Aorta (tissue), 5 donors: Measurements from ENCODE around the gene MAGEB2. TPM values are rescaled to one million over a fixed set of nuclear protein-coding genes. Genes with fewer than 3 reads are reported as not detected.

Experiments
- ATAC-seq: fragments of 200-7000 bp; cut with Tn5 transposase; one replicate; pipeline ENCODE4 v1.9.1; 2022; ENCODE audit warnings: moderate library complexity; ENCODE audit not compliant: low FRiP score
- DNase-seq, 2 donors: peaks; one replicate each; pipeline ENCODE4 v3.0.0-alpha.2; 2020
- H3K27ac ChIP-seq, 2 donors: one replicate each; pipeline ENCODE4 v1.5.1; 2013; ENCODE audit warnings: low read length in 2 of 2, mild to moderate bottlenecking in 2 of 2, moderate library complexity in 2 of 2, control low read depth in 1 of 2, inconsistent platforms in 1 of 2, low read depth in 1 of 2
- H3K27me3 ChIP-seq, 2 donors: one replicate each; pipeline ENCODE4 v1.6.1; 2013; ENCODE audit warnings: control low read depth in 1 of 2, low read length in 1 of 2, mild to moderate bottlenecking in 1 of 2, moderate library complexity in 1 of 2; ENCODE audit not compliant: insufficient read depth in 2 of 2, control insufficient read depth in 1 of 2
- H3K36me3 ChIP-seq, 2 donors: one replicate each; pipeline ENCODE4 v1.6.1; 2013; ENCODE audit warnings: control low read depth in 1 of 2, low read length in 1 of 2, mild to moderate bottlenecking in 1 of 2; ENCODE audit not compliant: insufficient read depth in 2 of 2, control insufficient read depth in 1 of 2
- H3K4me1 ChIP-seq, 2 donors: one replicate each; pipeline ENCODE4 v1.6.1; 2013; ENCODE audit warnings: low read length in 2 of 2, control low read depth in 1 of 2, mild to moderate bottlenecking in 1 of 2, moderate library complexity in 1 of 2; ENCODE audit not compliant: insufficient read depth in 2 of 2, control insufficient read depth in 1 of 2
- H3K4me3 ChIP-seq, 2 donors: one replicate each; pipeline ENCODE4 v1.5.1; 2013; ENCODE audit warnings: low read length in 2 of 2, control low read depth in 1 of 2, mild to moderate bottlenecking in 1 of 2
- H3K9me3 ChIP-seq: one replicate; pipeline ENCODE4 v1.6.1; 2013; ENCODE audit warnings: mild to moderate bottlenecking, low read length; ENCODE audit not compliant: control insufficient read depth
- WGBS, 2 donors: extraction: QIAGEN DNeasy Blood & Tissue Kit; methylation state at CpG; one replicate each; pipeline ENCODE4 v1.1.7; 2013; 5-methylcytosine and 5-hydroxymethylcytosine counted together
- intact Hi-C, 2 donors: fragments of 100-400 bp; cut with DNase I; formaldehyde crosslinking; loops; one replicate each; pipeline versions ENCODE4 v1.14.2 to v1.15.0; 2022
- polyA plus RNA-seq, 2 donors: library from polyadenylated mRNA; stranded (reverse); fragments of 200-250 nt; gene quantifications; one replicate each; pipeline ENCODE4 v1.2.3, GENCODE V29; 2013
- total RNA-seq, 2 donors: library from RNA; stranded (reverse); fragmentation: NEBNext Ultra II Directional; extraction: Animal tissue kit (Norgen Biotek cat#: 25700); gene quantifications; one replicate each; pipeline ENCODE4 v1.2.1, GENCODE V29; 2021
- donor health status: healthy with polysubstance abuse.
- donor health status: Bipolar disorder and iron deficiency.
- donor health status: DM: no; HTN: no; CAD: no.
- donor health status: DM: no; HTN: no; CAD: no.
- donor health status: DM: yes; HTN: yes; CAD: no.

Gene MAGEB2
- total and polyA plus RNA-seq, 4 donors: not detected

- intact Hi-C loops: no loop called here
- no peaks in the 10 kb centered on the region for H3K27me3 ChIP-seq
- whole genome bisulfite sequencing, 2 donors: 86 to 97% methylated on average over 1 of the region's 1 CpG
These were observed 37.9 kb downstream of the MAGEB2 start for GRCh38 chrX:30253257-30253656.

GRCh38 chrX:30259927-30260326, 44.6 kb downstream of the MAGEB2 start:
- Histone ChIP-seq H3K27ac (no peak overlapping the region), H3K27me3 (no peaks in the 10 kb centered on the region), H3K4me3 (no peak overlapping the region), H3K4me1 (no peaks in the 10 kb centered on the region), H3K9me3 (no peaks in the 10 kb centered on the region), H3K36me3 (no peaks in the 10 kb centered on the region)
- ATAC-seq (no peak), DNase-seq (no peak)
- 41 to 79% methylated on average over 2 of the region's 2 CpGs for WGBS, 2 donors
- intact Hi-C loops: no loop called here

More at GRCh38 chrX:30253257-30253656, 37.9 kb downstream of the MAGEB2 start:
- DNase-seq (no peak), ATAC-seq (no peak)
- no peak overlapping the region for H3K4me3 ChIP-seq
- H3K36me3 ChIP-seq: no peaks in the 10 kb centered on the region
- no peaks in the 10 kb centered on the region for H3K4me1 ChIP-seq
- H3K27ac ChIP-seq: no peak overlapping the region
- H3K9me3 ChIP-seq: no peaks in the 10 kb centered on the region

- Histone ChIP-seq H3K9me3 (no peaks in the 10 kb centered on the region), H3K4me1 (no peaks in the 10 kb centered on the region), H3K36me3 (no peaks in the 10 kb centered on the region), H3K27me3 (no peaks in the 10 kb centered on the region), H3K4me3 (no peak overlapping the region), H3K27ac (no peak overlapping the region)
- DNase-seq (no peak), ATAC-seq (no peak)
- intact Hi-C loops: no loop called here
These were observed 45.6 kb downstream of the MAGEB2 start for GRCh38 chrX:30261012-30261411.

GRCh38 chrX:30262763-30263162, 47.4 kb downstream of the MAGEB2 start:
- Histone ChIP-seq H3K27me3 (no peaks in the 10 kb centered on the region), H3K4me3 (no peak overlapping the region), H3K4me1 (no peaks in the 10 kb centered on the region), H3K27ac (no peak overlapping the region), H3K9me3 (no peaks in the 10 kb centered on the region), H3K36me3 (no peaks in the 10 kb centered on the region)
- intact Hi-C loops: no loop called here
- WGBS, 2 donors: 81 to 90% methylated on average over 1 of the region's 1 CpG
- ATAC-seq: no peak
- no peak for DNase-seq

Other genes starting within 250 kb of the MAGEB2 start
- not detected for gene MAGEB3, start 15.1 kb downstream of the MAGEB2 start, total RNA-seq
- not detected for gene MAGEB3, start 15.1 kb downstream of the MAGEB2 start, polyA plus RNA-seq
- gene MAGEB4, start 26.4 kb downstream of the MAGEB2 start, total RNA-seq: not detected
- not detected for gene MAGEB4, start 26.4 kb downstream of the MAGEB2 start, polyA plus RNA-seq
- not detected for gene MAGEB1, start 31.6 kb downstream of the MAGEB2 start, total RNA-seq
- not detected for gene MAGEB1, start 31.6 kb downstream of the MAGEB2 start, polyA plus RNA-seq
- gene NR0B1, start 93.8 kb downstream of the MAGEB2 start, total RNA-seq: not detected
- gene NR0B1, start 93.8 kb downstream of the MAGEB2 start, polyA plus RNA-seq: under 1 TPM in 1 of 2 donors, not detected in 1; 0.20 TPM